Stimulated activated CD4-positive, alpha-beta T cell treated with anti-CD3 and anti-CD28 coated beads, Interleukin-15, amount 100 ng/mL, for 1 hour (primary cell): Measurements from ENCODE around the gene NHERF1.

ENCODE experiments used
- DNase-seq, 2 donors: peaks; one replicate each; pipeline ENCODE4 v3.0.0-alpha.2; 2020; ENCODE audit warnings: low read depth in 1 of 2, low spot score in 1 of 2

Gene NHERF1

DNA sequence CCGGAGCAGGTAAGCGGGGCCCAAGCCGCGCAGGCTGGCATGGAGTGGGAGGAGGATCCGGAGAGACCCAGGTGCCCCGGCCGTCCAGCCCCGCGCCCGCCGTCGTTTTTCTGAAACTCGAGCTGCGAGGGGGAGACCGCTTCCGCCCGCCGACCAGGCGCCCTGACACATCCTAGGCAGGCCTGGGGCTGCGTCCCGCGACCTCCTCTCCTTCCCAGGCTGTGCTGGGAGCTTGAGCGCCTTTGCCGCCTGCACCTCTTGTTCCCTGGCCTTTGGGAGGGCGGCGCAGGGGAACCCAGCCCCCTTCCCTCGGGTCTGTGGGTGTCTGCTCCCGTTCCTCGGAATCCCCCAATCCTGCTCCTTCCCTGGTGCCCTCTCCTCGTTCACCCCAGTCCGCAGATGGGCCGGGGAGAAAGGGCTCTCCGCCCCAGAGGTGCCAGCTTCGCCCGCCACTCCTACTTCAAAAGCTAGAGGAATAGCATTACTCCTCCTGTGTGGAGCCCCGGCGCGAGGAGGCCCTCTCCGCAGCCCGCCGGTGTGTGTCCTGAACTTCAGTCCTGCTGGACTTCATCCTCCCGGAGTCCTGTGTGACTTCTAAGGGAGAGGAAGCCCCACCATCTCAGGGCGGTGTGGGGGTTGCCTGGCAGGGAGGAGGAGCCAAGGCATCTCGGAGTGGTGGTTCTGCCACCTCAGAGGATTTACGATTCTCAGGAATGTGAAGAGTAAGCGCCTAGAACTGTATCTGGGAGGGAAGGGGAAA, 1.0 kb downstream of the NHERF1 start:
- DNase-seq = no peak

DNA sequence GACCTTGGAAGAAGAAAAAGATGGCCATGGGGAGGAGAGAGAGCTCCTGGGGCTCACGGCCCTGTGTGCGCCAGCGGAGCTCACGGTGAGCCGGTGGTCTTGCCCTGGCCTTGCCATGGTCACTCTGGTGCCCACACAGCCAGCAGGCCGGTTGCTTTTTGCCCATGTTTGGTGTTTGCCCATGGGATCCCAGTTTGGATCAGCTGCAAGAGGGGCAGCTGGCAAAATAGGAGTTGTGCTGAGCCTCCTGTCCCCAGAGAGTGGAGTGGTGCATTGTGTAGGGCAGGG, 1.6 kb downstream of the NHERF1 start:
- no peak for DNase-seq

DNA sequence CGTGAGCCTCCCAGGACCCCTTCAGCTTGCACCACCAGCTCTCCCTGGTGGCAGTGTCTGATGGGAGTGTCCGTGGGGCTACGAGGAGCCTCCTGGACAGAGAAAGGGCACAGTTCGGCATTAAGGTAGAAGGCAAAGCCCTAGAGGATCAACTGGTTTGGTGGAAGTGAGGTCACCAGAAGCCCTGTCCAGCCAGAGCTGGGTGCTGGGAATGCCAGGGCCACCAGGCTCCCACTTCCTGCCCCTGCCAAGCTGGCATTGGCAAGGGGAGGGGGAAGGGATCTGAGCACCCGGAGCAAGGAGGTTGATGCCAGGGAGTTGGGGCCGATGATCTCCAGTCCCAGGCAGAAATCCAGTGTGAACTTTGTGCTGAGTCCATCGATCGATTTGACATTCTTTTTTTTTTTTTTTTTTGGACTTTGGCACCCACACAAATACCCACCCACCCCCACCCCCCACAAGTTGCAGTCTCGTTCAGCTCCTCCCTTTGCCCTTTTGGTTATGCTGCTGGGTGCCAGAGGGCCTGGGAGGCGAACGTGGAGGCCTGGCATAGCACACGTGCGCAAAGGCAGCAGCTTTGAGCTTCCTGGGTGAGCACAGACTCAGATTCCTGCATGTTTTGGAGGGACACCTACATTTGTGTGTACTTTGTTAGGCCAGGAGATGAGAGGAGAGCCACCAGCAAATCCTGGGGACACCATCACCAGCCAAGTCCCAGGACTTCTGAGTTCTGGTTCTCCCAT, 2.1 kb downstream of the NHERF1 start:
- DNase-seq = no peak

DNA sequence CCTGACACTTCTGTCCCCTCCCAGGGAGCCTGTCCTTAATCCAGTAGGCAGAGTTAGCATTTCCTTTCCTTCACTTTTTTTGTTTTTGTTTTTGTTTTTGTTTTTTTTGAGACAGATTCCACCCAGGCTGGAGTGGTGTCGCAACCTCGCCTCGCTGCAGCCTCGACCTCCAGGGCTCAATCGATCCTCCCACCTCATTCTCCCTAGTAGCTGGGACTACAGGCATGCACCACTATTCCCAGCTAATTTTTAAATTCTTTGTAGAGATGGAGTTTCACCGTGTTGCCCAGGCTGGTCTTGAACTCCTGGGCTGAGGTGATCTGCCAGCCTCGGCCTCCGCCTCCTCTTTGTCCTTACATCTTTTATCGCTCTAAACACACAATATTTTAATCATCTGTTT, 4.0 kb downstream of the NHERF1 start:
- no peak for DNase-seq

DNA sequence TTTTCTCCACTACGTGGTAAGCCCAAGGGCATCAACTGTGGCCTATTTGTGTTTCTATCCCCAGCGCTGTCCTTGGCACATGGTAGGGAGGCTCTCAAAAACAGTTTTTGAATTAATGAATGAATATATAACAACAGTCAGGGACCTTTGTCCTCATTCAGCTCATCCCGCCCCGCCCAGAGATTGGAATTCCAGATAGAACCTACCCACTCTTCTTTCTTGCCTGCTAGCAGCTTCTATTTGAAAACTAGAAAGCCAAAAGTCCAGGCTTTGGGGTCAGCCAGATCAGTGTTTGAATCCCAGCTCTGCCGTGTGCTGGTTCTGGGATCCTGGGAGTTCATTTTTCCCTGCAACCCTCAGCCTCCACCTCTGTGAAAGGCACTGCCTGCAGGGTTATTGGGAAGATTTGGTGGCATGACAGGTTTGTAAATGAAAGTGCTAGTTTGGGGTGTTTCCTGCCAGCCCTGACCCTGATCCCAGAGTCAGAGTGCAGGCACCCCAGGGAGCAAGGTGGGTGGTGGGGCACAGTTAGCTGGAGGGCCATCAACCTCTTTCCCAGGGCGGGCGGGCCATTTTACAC, 4.5 kb downstream of the NHERF1 start:
- DNase-seq = no peak

DNA sequence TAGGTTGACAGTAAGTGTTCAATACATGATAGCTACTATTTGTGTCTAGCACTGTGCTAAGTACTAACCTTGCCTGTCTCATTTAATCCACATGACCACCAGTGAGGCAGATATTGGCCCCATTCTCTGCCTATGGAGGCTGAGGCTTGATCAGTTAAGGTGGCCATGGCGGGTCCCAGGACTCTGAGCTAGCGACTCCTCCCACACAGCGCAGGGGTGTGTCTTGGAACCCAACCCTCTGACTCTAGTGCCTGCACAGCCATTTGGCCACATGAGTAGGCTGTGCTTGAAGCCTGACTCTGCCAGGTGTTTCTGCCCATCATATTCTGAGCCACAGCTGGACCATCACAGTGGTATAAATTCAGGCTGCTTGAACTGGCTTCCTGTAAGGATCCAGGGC, 6.4 kb downstream of the NHERF1 start:
- no peak for DNase-seq

DNA sequence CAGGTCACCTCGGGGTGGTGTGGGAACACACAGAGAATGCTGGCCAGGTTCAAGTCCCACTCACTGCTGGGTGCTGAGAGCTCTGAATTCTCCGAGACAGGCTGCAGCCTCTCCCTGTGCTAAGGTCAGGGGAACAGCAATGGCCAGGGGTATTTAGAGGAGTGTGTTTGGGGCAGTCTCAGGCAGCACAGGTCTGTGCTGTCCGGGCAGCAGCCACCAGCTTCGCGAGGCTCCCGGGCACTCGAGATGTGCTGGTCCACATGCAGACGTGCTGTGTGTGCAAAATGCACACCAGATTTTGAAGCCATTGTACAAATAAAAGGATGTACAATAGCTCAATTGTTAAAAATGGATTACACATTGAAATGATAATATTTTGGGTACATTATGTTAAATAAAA, 7.1 kb downstream of the NHERF1 start:
- no peak for DNase-seq

DNA sequence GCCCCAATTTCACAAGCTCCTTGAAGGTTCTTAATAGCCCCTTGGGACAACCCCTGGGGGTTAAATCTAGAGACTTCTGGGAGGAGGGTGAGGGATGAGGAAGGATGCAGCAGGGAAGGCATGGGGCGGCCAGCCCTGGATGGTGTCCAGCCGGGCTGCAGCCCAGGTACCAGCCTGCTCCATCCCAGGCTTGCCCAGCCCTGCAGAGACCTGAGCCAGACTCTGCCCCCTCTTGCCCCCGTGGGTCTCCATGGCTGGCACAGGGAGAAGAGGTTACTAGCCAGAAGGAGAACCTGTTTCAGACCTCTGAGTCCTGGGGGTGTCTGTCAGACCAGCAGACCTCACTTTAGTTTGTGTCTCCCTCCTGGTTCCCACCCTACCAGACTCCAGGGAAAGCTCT, 8.5 kb downstream of the NHERF1 start:
- no peak for DNase-seq

DNA sequence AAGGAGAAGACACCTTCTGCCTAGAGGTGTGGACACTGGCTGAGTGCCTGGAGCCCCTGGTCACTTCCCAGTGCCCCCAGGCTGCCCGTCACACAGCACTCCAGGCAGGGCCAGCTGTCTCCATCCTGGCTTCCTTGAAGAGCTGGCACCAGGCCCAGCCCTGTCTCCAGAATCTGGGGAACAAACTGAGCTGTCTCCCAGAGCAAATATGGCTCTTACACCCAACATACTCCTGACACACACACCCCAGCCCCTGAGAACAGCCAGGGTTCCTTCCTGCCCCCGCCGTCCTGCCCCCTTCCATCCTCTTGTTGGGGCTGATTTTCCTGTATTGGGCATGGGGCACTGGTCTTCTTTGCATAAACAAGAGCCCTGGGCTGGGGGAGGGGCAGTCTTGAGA, 9.1 kb downstream of the NHERF1 start:
- no peak for DNase-seq

DNA sequence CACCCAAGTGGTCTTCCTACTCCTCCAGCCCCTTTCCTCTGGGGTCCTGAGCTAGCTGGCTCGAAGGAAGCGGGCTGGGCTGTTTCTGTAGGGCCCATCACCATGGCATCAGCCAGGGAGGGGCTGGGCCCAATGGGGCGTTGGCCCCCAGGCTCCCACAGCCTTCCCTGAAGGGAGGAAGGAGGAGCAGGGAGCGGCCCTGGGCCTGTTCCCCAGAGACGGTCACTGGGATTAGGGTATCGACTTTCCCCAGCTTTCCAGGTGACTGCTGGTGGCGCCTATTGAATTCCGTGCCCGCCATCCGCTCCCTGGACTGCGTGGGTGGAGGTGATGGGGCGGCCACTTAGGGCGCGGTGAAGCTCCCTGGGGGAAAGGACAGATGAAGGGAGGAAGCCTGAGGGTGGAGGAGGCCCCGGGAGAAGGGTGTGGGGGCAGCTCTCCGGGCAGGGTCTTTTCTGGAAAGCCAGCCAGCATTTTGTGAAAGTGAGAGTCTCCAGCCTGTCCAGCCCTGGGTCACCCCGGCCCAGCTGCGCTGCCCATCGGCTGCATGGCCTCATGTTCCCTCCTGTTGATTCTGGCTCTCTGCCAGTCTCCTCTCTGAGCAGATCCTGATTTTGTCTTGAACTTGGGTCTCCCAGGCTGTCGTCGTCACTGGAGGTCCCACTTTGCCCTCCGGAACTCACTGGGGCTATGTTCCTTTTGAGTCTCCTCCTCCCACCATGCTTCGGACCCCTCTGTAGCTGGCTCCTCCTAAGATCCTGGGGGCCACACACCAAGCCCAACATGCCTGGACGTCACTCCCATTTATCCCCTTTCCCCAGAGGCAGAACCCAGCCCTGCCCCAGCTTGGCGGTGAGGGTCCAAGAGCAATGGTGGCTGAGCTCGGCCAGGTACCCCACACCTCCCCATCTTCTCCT, 9.8 kb downstream of the NHERF1 start:
- DNase-seq = no peak

DNA sequence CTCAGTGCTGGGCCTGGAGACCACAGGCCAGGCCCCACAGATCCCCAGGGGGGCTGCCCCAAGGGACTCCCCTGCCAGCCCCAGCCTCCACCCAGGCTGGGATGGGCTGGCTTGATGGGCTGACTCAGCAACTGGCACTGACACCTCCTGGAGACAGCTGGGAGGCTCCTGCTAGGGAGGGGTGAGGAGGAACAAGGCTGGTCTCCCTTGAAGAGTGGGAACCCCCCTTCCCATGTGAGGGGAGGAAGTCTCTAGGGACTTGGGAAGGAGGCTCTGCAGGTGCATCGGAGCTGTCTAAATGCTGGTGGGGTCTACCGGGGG, 10.4 kb downstream of the NHERF1 start:
- DNase-seq = no peak

DNA sequence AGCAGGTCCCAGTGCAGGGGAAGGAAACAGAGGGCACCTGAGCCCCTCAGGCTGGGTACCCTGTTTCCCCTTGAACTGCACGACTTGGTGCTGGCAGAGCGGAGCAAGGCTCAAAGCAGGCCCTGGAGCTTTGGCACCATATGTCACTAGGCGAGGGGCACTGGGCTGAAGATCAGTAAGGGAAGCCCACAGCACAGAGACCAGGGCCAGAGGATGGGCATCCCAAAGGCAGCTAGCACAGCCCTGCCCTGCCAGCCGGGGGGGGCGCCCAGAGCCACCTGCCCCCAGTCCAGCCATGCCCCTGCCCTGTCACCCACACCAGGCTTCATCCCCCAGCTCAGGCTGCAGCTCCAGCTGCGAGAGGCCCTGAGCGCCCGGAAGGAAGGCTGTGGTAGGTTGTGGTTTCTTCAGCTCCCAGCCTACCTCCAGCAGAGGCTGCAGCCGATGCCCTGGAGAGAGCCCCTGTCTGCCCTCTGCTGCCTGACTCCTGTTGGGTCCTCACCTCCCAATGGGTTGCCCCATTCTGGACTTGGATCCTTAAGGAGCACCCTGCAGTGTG, 10.9 kb downstream of the NHERF1 start:
- no peak for DNase-seq

DNA sequence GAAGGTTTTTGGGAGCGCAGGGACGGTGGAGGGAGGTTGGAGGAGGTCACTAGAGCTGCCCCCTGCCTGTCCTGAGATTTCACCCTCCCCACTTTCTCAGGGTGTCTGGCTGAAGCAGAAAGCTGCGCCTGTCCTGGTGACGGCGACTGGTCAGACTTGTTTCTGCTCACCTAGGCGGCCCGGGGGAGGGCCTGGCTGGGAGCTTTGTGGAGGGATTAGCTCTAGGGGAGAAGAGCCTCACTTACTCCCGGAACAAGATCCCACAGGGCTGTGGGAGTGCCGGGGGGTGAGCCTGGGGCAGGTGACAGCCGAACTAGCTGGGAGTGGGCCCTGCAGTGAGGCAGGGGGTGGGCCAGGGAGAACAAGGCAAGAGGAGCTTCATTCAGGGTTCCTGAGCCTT, 11.5 kb downstream of the NHERF1 start:
- no peak for DNase-seq

DNA sequence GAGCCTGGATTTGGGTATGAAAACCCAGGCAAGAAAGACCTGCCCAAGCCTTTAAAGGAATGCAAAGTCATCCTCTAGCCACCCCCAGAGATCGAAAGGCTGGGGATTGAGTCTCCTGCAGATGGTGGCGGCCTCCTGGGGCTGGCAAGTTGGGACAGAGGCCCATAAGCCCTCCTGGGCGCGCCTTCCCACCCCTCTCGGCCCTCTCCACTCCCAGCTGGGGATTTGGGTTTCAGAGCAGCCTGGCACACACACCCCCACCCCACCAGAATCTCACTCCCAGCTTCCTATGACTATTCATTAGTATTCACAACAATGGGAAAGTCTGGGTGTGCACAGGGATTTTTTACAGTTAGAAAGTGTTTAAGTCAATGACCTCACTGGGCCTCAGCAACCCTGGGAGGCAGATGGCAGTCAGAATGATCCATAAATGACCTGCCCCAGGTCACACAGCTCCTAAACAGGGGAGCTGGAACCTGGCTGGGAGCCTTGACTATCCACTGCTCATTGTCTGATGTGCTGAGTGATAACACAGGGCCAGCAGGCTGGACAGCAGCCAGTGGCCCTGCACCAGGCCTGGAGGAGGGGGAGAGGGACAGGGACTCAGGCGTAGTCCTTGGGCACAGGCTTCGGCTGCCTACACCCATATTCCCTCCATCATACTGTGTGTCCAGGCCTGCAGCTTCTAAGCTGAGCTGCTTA, 12.1 kb downstream of the NHERF1 start:
- no peak for DNase-seq

DNA sequence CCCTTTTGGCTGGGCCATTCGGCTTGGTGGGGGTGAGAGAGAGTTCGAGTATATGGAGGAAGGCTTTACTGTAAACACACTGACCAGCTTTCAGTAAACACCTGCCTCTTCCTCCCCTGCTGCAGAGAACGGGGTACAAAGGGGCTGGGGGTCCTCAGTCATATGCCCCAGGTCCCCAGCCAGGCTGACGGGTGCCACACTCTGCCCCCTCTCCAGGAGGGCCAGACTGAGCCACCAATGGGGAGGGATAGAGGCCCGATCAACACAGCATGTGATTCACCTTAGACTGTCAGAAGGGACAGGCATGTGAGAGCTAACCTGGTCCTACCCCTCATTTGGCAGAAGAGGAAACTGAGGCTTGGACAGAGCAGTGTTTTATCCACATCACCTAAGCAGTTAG, 13.0 kb downstream of the NHERF1 start:
- no peak for DNase-seq

DNA sequence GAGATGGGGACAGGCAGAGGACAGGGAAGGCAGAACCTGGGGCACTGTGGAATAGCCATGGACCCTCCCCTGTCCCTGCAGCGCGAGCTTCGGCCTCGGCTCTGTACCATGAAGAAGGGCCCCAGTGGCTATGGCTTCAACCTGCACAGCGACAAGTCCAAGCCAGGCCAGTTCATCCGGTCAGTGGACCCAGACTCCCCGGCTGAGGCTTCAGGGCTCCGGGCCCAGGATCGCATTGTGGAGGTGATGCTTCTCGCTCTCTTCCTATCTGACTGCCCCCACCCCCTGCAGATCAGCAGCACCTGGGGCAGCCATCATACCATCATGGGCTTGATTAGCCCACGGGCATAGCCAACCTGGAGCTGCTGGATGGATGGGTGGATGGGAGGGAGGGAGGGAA, 13.5 kb downstream of the NHERF1 start:
- no peak for DNase-seq

DNA sequence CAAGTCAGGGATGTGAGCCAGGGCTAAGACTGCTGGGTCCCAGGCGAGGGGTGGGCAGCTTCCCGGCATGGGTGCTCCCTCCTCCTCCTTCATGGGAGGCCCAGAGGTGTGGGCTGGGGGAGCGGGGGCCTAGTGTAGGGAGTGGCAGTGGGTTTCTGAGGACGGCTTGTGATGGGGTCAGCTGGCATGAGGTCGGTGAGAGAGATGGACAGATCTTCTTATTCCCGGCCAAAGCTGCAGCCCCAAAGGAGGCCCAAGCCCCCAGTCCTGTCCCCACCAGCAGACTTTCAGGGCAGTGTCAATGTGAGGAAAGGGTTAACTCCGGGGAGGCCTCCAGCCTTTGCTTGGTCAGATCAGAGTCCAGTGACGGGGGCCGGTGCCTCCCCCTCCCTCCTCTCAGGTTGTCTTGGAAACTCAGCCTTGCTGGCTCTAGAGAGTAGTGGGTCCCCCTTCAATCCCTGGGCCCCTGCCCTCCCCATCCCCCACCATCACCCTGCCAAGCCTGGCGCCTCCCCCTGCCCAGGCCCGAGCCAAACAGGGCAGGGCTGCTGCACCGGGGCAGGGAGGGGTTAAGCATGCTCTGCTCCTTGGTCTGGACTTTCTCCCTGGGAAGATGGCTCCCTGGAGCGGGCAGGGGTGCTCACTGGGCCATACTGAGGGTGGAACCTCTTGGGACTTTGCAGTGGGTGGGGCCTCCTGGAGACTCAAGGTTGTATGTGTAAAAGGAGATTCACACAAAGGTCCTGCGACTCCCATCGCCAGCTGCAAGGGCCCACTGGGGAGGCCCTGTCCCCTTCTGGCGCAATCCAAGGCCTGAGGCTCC, 15.3 kb downstream of the NHERF1 start:
- DNase-seq = no peak

DNA sequence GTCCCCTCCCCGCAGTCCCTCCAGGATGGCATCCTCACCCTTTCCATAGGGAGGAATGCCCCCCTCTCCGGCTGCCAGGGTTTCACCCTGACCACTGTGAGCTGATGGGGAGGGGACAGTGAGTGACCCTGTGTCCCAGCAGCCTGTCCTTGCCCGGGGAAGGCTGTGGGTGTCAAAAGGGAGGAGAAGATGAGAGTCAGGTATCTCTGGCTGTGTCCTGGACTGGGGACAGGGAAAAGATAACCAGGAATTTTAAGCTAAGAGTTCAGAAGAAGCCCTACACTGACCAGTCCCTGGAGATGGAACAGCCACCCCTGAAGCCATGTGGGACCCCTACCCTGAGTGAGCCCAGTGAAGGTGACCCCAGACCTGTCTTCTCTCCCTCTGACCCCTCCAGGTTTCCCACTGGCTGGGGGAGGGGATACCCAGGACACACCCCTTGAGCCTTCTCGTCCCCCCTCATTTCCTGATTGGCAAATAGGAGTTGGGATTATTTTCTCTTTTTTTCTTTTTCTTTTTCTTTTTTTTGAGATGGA, 16.4 kb downstream of the NHERF1 start:
- no peak for DNase-seq

DNA sequence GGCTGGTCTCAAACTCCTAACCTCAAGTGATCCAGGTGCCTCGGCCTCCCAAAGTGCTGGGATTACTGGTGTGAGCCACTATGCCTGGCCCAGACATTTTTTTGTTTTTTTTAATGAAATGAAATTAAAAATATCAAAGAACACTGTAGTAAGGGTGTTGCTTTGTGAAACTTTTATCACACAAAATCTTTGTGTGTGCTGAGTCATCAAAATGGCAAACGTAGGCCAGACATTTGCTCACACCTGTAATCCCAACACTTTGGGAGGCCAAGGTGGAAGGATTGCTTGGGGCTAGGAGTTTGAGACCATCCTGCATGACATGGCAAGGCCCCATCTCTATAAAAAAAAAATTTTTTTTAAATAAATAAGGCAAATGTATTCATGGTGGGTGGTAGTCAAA, 18.0 kb downstream of the NHERF1 start:
- DNase-seq = no peak

DNA sequence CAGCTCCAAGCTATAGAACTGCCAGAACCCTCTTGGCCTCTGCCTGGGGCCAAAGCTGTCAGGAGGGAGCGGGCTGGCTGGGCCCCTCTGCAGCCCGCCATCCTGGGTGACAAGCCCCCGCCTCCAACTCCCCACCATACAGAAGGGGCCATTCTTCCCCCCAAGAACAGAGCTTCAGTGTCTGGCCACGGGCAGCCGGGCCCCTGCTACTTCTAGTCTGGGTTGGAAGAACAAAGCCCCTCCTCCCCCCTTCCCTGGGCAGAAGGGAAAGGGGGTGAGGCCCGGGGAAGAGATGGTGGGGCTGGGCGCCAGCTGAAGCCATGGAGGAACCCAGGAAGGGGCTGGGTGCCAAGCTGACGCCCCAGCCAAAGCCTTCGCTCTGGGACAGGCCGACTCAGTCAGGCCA, 18.7 kb downstream of the NHERF1 start:
- no peak for DNase-seq
